Measurements from ENCODE around the gene UGT1A7. TPM values are rescaled to one million over a fixed set of nuclear protein-coding genes. Genes with fewer than 3 reads are reported as not detected.
"Not testable (repeated sequence)": the region's sequence is repeated elsewhere in the genome, so short reads cannot be mapped to it uniquely, and the experiment has no call there.

Gene UGT1A7
- not detected in 2 replicates for total RNA-seq

DNA sequence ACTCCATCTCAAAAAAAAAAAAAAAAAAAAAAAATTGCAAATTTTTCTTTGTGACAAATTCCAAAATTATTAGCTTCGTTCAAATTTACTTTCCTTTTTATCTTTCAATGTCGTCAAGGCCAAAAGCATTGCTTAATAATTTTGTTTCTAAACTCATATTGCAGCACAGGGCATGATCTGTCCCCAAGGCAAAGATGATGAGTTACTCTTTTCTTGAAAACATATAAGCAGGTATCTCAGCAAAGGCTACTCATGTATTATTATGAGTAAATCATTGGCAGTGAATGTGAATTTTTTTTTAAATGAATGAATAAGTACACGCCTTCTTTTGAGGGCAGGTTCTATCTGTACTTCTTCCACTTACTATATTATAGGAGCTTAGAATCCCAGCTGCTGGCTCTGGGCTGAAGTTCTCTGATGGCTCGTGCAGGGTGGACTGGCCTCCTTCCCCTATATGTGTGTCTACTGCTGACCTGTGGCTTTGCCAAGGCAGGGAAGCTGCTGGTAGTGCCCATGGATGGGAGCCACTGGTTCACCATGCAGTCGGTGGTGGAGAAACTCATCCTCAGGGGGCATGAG, at the start of gene UGT1A7:
UGT1A7 (plus strand) TSS at position 381 of the 579 bp plus-strand sequence; CDS start at position 418, 37 bp downstream.
- Mint-ChIP-seq H3K27ac (no peak within 1 kb of the TSS), H3K9me3 (no peaks in the 10 kb centered on the region), H3K4me3 (no peak within 1 kb of the TSS), H3K36me3 (ENCODE audit: low read depth) (no peaks in the 10 kb centered on the region), H3K4me1 (ENCODE audit: low read depth) (no peaks in the 10 kb centered on the region), H3K27me3 (ENCODE audit: insufficient read depth) (peaks cover 2% of the 10 kb centered on the region)
- intact Hi-C loops (cut with micrococcal nuclease), result no loop called here
- no peak for DNase-seq (ENCODE audit: low spot score)

DNA sequence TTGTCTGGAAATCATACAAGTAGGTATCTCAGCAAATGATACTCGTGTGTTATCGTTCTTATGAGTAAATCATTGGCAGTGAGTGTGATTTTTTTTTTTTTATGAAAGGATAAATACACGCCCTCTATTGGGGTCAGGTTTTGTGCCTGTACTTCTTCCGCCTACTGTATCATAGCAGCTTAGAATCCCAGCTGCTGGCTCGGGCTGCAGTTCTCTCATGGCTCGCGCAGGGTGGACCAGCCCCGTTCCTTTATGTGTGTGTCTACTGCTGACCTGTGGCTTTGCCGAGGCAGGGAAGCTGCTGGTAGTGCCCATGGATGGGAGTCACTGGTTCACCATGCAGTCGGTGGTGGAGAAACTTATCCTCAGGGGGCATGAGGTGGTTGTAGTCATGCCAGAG, 45.4 kb upstream of the UGT1A7 start, which contains the start of gene UGT1A10:
UGT1A10 (plus strand) TSS at position 143 of the 400 bp plus-strand sequence; CDS start at position 218, 75 bp downstream.
- intact Hi-C loops (cut with micrococcal nuclease), result not testable (repeated sequence)

GRCh38 chr2:233638836-233639235, 42.9 kb upstream of the UGT1A7 start:
- DNase-seq (ENCODE audit: low spot score), result no peak
- Mint-ChIP-seq H3K27me3 (ENCODE audit: insufficient read depth) (peaks cover 9% of the 10 kb centered on the region), H3K4me1 (ENCODE audit: low read depth) (no peaks in the 10 kb centered on the region), H3K9me3 (no peaks in the 10 kb centered on the region), H3K36me3 (ENCODE audit: low read depth) (no peaks in the 10 kb centered on the region), H3K4me3 (no peak overlapping the region), H3K27ac (no peak overlapping the region)
- intact Hi-C loops (cut with micrococcal nuclease), result no loop called here

More for the DNA sequence above, 45.4 kb upstream of the UGT1A7 start, which contains the start of gene UGT1A10:
- peaks cover 11% of the 10 kb centered on the region for H3K27me3 Mint-ChIP-seq (ENCODE audit: insufficient read depth)
- not testable (repeated sequence) for H3K36me3 Mint-ChIP-seq (ENCODE audit: low read depth); DNase-seq (ENCODE audit: low spot score); H3K4me1 Mint-ChIP-seq (ENCODE audit: low read depth); H3K4me3 Mint-ChIP-seq; H3K27ac Mint-ChIP-seq; H3K9me3 Mint-ChIP-seq

DNA sequence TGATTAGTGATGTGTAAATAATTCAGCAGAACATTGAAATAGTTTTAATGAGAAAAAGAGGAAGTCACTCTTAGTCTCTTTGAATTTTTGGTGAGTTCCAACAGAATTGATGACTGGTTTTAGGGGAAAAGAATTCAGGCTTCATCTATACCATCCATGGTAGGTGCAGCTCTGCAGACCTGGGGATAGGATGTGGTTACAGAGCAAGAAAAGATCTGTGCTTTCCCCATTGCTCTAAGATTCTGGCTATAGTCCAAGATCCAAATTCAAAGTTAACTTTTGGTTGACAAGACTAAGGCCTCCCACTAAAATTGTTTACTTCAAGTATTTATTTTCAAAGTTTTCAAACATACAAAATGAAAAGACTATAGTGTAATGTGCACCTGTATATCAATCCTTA, 41.8 kb upstream of the UGT1A7 start:
- H3K36me3 Mint-ChIP-seq (ENCODE audit: low read depth), result no peaks in the 10 kb centered on the region
- H3K27ac Mint-ChIP-seq, result no peak overlapping the region
- DNase-seq (ENCODE audit: low spot score), result no peak

DNA sequence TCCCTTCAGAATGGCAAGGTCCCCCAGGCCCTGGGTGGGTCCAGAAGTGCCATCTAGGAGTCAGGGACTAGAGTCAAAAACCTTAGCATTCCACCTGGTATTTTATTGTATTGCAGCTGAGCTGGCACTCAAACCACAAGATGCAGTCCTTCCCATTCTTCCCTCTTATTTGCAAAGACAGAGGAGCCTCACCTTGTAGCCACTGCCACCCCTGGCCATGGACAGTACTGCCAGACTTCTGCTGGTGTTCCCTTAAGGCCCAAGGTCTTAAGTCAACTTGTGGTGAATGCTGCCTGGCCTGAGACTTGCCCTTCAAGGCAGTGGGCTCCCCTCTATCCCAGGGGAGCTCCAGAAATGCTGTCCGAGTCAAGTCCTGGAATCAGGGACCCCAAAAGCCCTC, 38.6 kb upstream of the UGT1A7 start:
- H3K9me3 Mint-ChIP-seq, result peaks cover 21% of the 10 kb centered on the region
- no peak overlapping the region for H3K4me3 Mint-ChIP-seq
- H3K27ac Mint-ChIP-seq, result no peak overlapping the region
- DNase-seq (ENCODE audit: low spot score), result no peak
- peaks cover 4% of the 10 kb centered on the region for H3K27me3 Mint-ChIP-seq (ENCODE audit: insufficient read depth)
- intact Hi-C loops (cut with micrococcal nuclease), result no loop called here
- no peaks in the 10 kb centered on the region for H3K4me1 Mint-ChIP-seq (ENCODE audit: low read depth)
- H3K36me3 Mint-ChIP-seq (ENCODE audit: low read depth), result no peaks in the 10 kb centered on the region

More for the DNA sequence above, 41.8 kb upstream of the UGT1A7 start:
- Mint-ChIP-seq H3K9me3 (peaks cover 3% of the 10 kb centered on the region), H3K4me3 (no peak overlapping the region), H3K27me3 (ENCODE audit: insufficient read depth) (peaks cover 7% of the 10 kb centered on the region), H3K4me1 (ENCODE audit: low read depth) (no peaks in the 10 kb centered on the region)
- intact Hi-C loops (cut with micrococcal nuclease), result no loop called here

DNA sequence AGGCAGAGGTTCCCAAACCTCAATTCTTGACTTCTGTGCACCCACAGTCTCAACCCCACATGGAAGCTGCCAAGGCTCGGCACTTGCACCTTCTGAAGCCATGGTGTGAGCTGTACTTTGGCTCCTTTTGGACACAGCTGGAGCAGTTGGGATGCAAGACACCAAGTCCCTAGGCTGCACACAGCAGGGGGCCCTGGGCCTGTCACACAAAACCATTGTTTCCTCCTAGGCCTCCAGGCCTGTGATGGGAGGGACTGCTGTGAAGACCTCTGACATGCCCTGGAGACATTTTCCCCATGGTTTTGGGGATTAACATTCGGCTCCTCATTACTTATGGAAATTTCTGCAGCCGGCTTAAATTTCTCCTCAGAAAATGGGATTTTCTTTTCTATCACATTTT, 35.7 kb upstream of the UGT1A7 start:
- not testable (repeated sequence) for H3K27ac Mint-ChIP-seq; H3K27me3 Mint-ChIP-seq (ENCODE audit: insufficient read depth)

DNA sequence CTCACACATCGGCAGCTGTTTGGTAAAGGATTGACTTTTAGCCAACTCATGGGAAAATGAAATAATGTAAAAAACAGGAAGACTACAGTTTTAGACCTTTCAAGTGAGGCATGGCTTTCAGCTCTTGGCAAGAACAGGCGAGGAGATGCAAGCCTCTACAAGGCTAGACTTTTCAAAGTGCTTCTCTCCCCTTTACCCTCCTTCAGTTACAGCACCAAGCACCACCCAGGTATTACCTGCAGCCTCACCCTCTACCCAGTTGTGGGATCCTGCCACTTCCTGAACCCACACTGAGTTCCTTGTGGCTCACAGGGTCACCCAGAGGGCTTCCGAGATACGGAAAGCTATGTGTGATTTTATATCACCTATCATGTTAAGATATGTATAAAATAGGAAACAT, 30.7 kb upstream of the UGT1A7 start:
- Mint-ChIP-seq H3K27ac (no peak overlapping the region), H3K36me3 (ENCODE audit: low read depth) (no peaks in the 10 kb centered on the region), H3K4me3 (no peak overlapping the region), H3K4me1 (ENCODE audit: low read depth) (no peaks in the 10 kb centered on the region), H3K9me3 (peaks cover 10% of the 10 kb centered on the region), H3K27me3 (ENCODE audit: insufficient read depth) (peaks cover 11% of the 10 kb centered on the region)
- intact Hi-C loops (cut with micrococcal nuclease), result no loop called here
- DNase-seq (ENCODE audit: low spot score), result no peak

More for the DNA sequence above, 35.7 kb upstream of the UGT1A7 start:
- DNase-seq (ENCODE audit: low spot score); H3K36me3 Mint-ChIP-seq (ENCODE audit: low read depth); intact Hi-C loops (cut with micrococcal nuclease); H3K4me3 Mint-ChIP-seq; H3K4me1 Mint-ChIP-seq (ENCODE audit: low read depth): not testable (repeated sequence)
- H3K9me3 Mint-ChIP-seq, result peaks cover 21% of the 10 kb centered on the region

- Mint-ChIP-seq H3K27me3 (ENCODE audit: insufficient read depth) (peaks cover 11% of the 10 kb centered on the region), H3K4me3 (no peak overlapping the region), H3K4me1 (ENCODE audit: low read depth) (no peaks in the 10 kb centered on the region), H3K9me3 (peaks cover 8% of the 10 kb centered on the region), H3K36me3 (ENCODE audit: low read depth) (no peaks in the 10 kb centered on the region), H3K27ac (no peak overlapping the region)
- DNase-seq (ENCODE audit: low spot score), result no peak
- intact Hi-C loops (cut with micrococcal nuclease), result no loop called here
Measured at GRCh38 chr2:233651430-233651829, 30.3 kb upstream of the UGT1A7 start.

GRCh38 chr2:233654501-233654900, 27.2 kb upstream of the UGT1A7 start:
- peaks cover 16% of the 10 kb centered on the region for H3K27me3 Mint-ChIP-seq (ENCODE audit: insufficient read depth)
- H3K9me3 Mint-ChIP-seq, result no peaks in the 10 kb centered on the region
- intact Hi-C loops (cut with micrococcal nuclease), result no loop called here
- no peak for DNase-seq (ENCODE audit: low spot score)
- H3K4me3 Mint-ChIP-seq, result no peak overlapping the region
- no peak overlapping the region for H3K27ac Mint-ChIP-seq
- no peaks in the 10 kb centered on the region for H3K36me3 Mint-ChIP-seq (ENCODE audit: low read depth)
- no peaks in the 10 kb centered on the region for H3K4me1 Mint-ChIP-seq (ENCODE audit: low read depth)

DNA sequence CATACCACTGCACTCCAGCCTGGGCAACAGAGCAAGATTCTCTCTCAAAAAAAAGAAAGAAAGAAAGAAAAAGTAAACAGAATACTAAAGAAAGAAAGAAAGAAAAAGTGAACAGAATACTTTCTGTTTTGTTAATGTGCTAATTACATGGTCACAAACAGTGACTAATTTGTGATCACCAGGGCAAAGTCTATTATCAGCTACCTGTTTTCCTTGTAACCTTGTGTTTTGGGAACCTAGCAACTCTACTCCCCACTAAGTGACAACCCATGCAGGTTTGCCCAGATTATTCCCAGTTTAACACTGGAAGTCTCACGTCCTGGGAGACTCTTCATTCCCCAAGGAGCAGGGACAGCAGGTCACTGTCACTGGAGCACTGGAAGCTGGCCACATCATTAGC, 26.7 kb upstream of the UGT1A7 start:
- Mint-ChIP-seq H3K27me3 (ENCODE audit: insufficient read depth) (peaks cover 16% of the 10 kb centered on the region), H3K4me1 (ENCODE audit: low read depth) (no peaks in the 10 kb centered on the region), H3K36me3 (ENCODE audit: low read depth) (no peaks in the 10 kb centered on the region), H3K9me3 (no peaks in the 10 kb centered on the region), H3K4me3 (no peak overlapping the region), H3K27ac (no peak overlapping the region)
- DNase-seq (ENCODE audit: low spot score), result no peak
- intact Hi-C loops (cut with micrococcal nuclease), result no loop called here

- peaks cover 13% of the 10 kb centered on the region for H3K27me3 Mint-ChIP-seq (ENCODE audit: insufficient read depth)
- intact Hi-C loops (cut with micrococcal nuclease), result not testable (repeated sequence)
Measured at GRCh38 chr2:233655943-233656342, 25.8 kb upstream of the UGT1A7 start.

GRCh38 chr2:233656443-233656842, 25.3 kb upstream of the UGT1A7 start:
- Mint-ChIP-seq H3K36me3 (ENCODE audit: low read depth) (no peaks in the 10 kb centered on the region), H3K4me3 (no peak overlapping the region), H3K27me3 (ENCODE audit: insufficient read depth) (peaks cover 13% of the 10 kb centered on the region), H3K4me1 (ENCODE audit: low read depth) (no peaks in the 10 kb centered on the region), H3K9me3 (no peaks in the 10 kb centered on the region), H3K27ac (no peak overlapping the region)
- intact Hi-C loops (cut with micrococcal nuclease), result no loop called here
- no peak for DNase-seq (ENCODE audit: low spot score)

More at GRCh38 chr2:233655943-233656342, 25.8 kb upstream of the UGT1A7 start:
- H3K4me3 Mint-ChIP-seq; H3K9me3 Mint-ChIP-seq; H3K4me1 Mint-ChIP-seq (ENCODE audit: low read depth); H3K36me3 Mint-ChIP-seq (ENCODE audit: low read depth); H3K27ac Mint-ChIP-seq; DNase-seq (ENCODE audit: low spot score): not testable (repeated sequence)

GRCh38 chr2:233658610-233659009, 23.1 kb upstream of the UGT1A7 start:
- H3K9me3 Mint-ChIP-seq, result no peaks in the 10 kb centered on the region
- H3K27me3 Mint-ChIP-seq (ENCODE audit: insufficient read depth), result peaks cover 6% of the 10 kb centered on the region
- no peak overlapping the region for H3K4me3 Mint-ChIP-seq
- intact Hi-C loops (cut with micrococcal nuclease), result no loop called here
- H3K27ac Mint-ChIP-seq, result no peak overlapping the region
- no peaks in the 10 kb centered on the region for H3K4me1 Mint-ChIP-seq (ENCODE audit: low read depth)
- DNase-seq (ENCODE audit: low spot score), result no peak
- H3K36me3 Mint-ChIP-seq (ENCODE audit: low read depth), result no peaks in the 10 kb centered on the region

GRCh38 chr2:233663911-233664310, 17.8 kb upstream of the UGT1A7 start:
- DNase-seq (ENCODE audit: low spot score), result no peak
- intact Hi-C loops (cut with micrococcal nuclease), result no loop called here
- no peaks in the 10 kb centered on the region for H3K36me3 Mint-ChIP-seq (ENCODE audit: low read depth)

More at GRCh38 chr2:233663911-233664310, 17.8 kb upstream of the UGT1A7 start:
- Mint-ChIP-seq H3K27me3 (ENCODE audit: insufficient read depth) (peaks cover 8% of the 10 kb centered on the region), H3K4me3 (no peak overlapping the region), H3K27ac (no peak overlapping the region), H3K9me3 (no peaks in the 10 kb centered on the region), H3K4me1 (ENCODE audit: low read depth) (no peaks in the 10 kb centered on the region)
